Upper lobe of left lung (tissue), 6 donors: ENCODE results near the gene FNDC3B. TPM values are rescaled to one million over a fixed set of nuclear protein-coding genes. Genes with fewer than 3 reads are reported as not detected.

Experiments
- ATAC-seq, 2 donors: fragments of 200-7000 bp; cut with Tn5 transposase; one replicate each; pipeline ENCODE4 v1.9.1; 2022; ENCODE audit warnings: mild to moderate bottlenecking in 2 of 2, moderate library complexity in 2 of 2; ENCODE audit not compliant: low FRiP score in 2 of 2
- DNase-seq, 2 donors: peaks; one replicate each; pipeline ENCODE4 v3.0.0-alpha.2; 2019 to 2020
- H3K27ac ChIP-seq, 4 donors: fragments of 200-600 bp; sonication (generic); one replicate each; pipeline ENCODE4 v1.5.1; 2016 to 2019
- H3K27me3 ChIP-seq, 4 donors: fragments of 200-600 bp; sonication (generic); one replicate each; pipeline ENCODE4 v1.5.1; 2017 to 2019
- H3K36me3 ChIP-seq, 4 donors: fragments of 200-600 bp; sonication (generic); one replicate each; pipeline ENCODE4 v1.5.1; 2016 to 2019
- H3K4me1 ChIP-seq, 4 donors: fragments of 200-600 bp; sonication (generic); one replicate each; pipeline ENCODE4 v1.5.1; 2018 to 2019
- H3K4me3 ChIP-seq, 4 donors: fragments of 200-600 bp; sonication (generic); one replicate each; pipeline ENCODE4 v1.5.1; 2017 to 2019; ENCODE audit warnings: mild to moderate bottlenecking in 2 of 4, moderate library complexity in 1 of 4
- H3K9me3 ChIP-seq, 4 donors: fragments of 200-600 bp; sonication (generic); one replicate each; pipeline ENCODE4 v1.5.1; 2018 to 2019
- EP300 ChIP-seq, 4 donors: sonication (generic); formaldehyde crosslinking; IDR thresholded peaks; one replicate each; pipeline ENCODE4 v1.5.1; 2017; ENCODE audit warnings: antibody characterized with exemption in 4 of 4, control low read depth in 2 of 4
- POLR2A ChIP-seq, 4 donors: fragments of 450-650 bp; IDR thresholded peaks; one replicate each; pipeline ENCODE4 v1.5.1; 2016 to 2017; ENCODE audit warnings: antibody characterized with exemption in 4 of 4, mild to moderate bottlenecking in 2 of 4
- POLR2AphosphoS5 ChIP-seq, 2 donors: sonication (generic); formaldehyde crosslinking; IDR thresholded peaks; one replicate each; pipeline ENCODE4 v1.5.1; 2017; ENCODE audit warnings: antibody characterized with exemption in 2 of 2
- WGBS, 2 donors: methylation state at CpG; one replicate each; pipeline ENCODE4 v1.1.5; 2017 to 2018; 5-methylcytosine and 5-hydroxymethylcytosine counted together
- total RNA-seq, 6 donors: library from RNA; depleted of rRNA in 4 of 6; stranded (reverse); fragments of >200 nt in 4 of 6; gene quantifications; one replicate each; pipeline versions ENCODE4 v1.1.0 to v1.2.1, GENCODE V29; 2016 to 2021
- TF ChIP-seq, protein P1 (sequence below), 6 experiments: fragments of 450-650 bp in 4 of 6; fragments of 200-600 bp in 2 of 6; sonication (generic) in 2 of 6; IDR thresholded peaks; one replicate each; pipeline ENCODE4 v1.5.1; 2016 to 2019; ENCODE audit warnings: antibody characterized with exemption in 6 of 6
- donor health status: DM: no; HTN: no; CAD: no; lungs with moderate emphysema.
- donor health status: DM: no; HTN: yes; CAD: no; lungs with severe emphysema.

The FNDC3B gene
- total RNA-seq, 6 donors from 2014 or later = 73.3 to 167 (median 119) TPM

DNA sequence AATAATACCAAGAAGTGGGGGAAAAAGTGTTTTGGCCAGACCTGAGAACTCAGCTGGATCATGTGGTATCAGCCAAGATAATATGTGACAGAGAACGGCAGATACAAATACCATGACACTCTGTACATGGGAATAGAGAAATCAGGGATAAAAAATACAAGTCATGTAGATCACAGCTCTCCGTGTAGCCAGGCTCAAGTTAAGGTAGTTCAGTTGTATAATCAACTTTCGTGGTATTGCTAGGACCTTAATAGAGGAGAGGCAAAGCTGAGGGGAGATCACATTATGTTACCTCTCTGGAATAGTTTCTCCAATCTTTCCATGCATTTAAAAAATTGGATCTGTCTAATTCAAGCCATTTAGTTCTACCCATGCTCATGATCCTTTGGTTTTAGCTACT, 229.0 kb downstream of the FNDC3B start:
- H3K36me3 ChIP-seq = peaks cover 0 to 16% (median 3%) of the 10 kb centered on the region in 4 donors
- H3K4me3 ChIP-seq = no peak overlapping the region
- WGBS, 2 donors = 88 to 98% methylated on average over 3 of the region's 3 CpGs
- peaks cover 0 to 7% (median 0%) of the 10 kb centered on the region in 4 donors for H3K4me1 ChIP-seq
- no peaks in the 10 kb centered on the region for H3K9me3 ChIP-seq
- H3K27ac ChIP-seq = no peak overlapping the region
- DNase-seq (no peak), ATAC-seq (no peak)
- TF ChIP-seq, protein P1, sequence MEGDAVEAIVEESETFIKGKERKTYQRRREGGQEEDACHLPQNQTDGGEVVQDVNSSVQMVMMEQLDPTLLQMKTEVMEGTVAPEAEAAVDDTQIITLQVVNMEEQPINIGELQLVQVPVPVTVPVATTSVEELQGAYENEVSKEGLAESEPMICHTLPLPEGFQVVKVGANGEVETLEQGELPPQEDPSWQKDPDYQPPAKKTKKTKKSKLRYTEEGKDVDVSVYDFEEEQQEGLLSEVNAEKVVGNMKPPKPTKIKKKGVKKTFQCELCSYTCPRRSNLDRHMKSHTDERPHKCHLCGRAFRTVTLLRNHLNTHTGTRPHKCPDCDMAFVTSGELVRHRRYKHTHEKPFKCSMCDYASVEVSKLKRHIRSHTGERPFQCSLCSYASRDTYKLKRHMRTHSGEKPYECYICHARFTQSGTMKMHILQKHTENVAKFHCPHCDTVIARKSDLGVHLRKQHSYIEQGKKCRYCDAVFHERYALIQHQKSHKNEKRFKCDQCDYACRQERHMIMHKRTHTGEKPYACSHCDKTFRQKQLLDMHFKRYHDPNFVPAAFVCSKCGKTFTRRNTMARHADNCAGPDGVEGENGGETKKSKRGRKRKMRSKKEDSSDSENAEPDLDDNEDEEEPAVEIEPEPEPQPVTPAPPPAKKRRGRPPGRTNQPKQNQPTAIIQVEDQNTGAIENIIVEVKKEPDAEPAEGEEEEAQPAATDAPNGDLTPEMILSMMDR (IDR thresholded peaks at IDR 0.05) = no peak
- no peaks in the 10 kb centered on the region for H3K27me3 ChIP-seq

DNA sequence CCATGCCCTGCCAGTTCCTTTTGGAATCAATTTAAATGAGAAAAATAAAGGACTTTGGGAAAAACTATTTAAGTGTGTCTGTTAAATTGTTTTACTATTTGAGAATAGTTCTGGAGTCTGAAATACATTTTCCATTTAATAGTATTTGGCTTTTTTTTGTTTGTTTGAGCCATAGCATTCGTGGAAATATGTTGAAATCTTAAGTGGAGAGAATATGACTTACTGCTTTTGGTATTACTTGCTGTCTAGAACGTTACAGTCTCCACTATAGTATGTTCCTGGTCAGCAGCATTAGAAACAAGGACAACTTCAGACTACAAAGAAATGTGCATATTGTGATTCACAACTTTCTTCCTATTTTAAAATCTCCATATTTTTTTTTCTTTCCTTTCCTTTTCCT, 229.5 kb downstream of the FNDC3B start:
- TF ChIP-seq POLR2AphosphoS5 (IDR thresholded peaks at IDR 0.05) (no peak), EP300 (IDR thresholded peaks at IDR 0.05) (no peak), POLR2A (IDR thresholded peaks at IDR 0.05) (no peak)
- TF ChIP-seq, protein P1 (IDR thresholded peaks at IDR 0.05) = no peak
- ATAC-seq = no peak
- Histone ChIP-seq H3K27ac (no peak overlapping the region), H3K36me3 (peaks cover 0 to 14% (median 3%) of the 10 kb centered on the region in 4 donors), H3K9me3 (no peaks in the 10 kb centered on the region), H3K4me1 (peaks cover 0 to 5% (median 0%) of the 10 kb centered on the region in 4 donors), H3K4me3 (no peak overlapping the region), H3K27me3 (no peaks in the 10 kb centered on the region)
- 57 to 67% methylated on average over 2 of the region's 2 CpGs for WGBS, 2 donors
- no peak for DNase-seq

DNA sequence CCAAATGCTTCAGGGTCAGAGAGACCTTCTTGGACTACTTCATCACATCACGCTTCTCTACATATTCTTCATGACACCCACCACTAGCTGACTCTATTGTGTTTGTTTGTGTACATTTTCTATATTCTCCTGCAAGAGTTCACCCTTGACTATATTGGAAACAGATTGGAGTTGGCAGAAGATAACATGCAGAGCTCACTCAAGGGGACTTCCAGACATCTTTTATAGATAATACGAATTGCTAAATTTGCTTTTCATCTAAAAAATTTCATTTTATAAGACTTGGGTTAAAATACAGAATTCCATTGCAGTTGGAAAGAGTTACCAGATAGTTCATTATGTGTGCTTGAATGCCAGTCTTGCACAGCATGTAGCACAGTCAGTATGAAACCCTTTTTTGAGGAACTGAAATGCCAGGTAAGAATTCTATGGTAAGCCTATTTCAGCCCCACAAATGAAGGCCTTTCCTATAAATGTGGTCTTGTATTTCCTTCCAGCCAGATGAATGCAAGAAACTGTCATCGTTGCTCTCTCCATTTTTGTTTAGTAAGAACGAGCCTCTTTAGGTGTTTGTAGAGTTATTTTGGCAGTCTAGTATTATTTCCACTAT, 231.3 kb downstream of the FNDC3B start:
- no peaks in the 10 kb centered on the region for H3K9me3 ChIP-seq
- no peak for TF ChIP-seq POLR2A (IDR thresholded peaks at IDR 0.05)
- TF ChIP-seq, protein P1 (IDR thresholded peaks at IDR 0.05) = no peak
- TF ChIP-seq EP300 (IDR thresholded peaks at IDR 0.05) = no peak
- no peak for TF ChIP-seq POLR2AphosphoS5 (IDR thresholded peaks at IDR 0.05)
- H3K36me3 ChIP-seq = peaks cover 0 to 19% (median 3%) of the 10 kb centered on the region in 4 donors
- no peaks in the 10 kb centered on the region for H3K27me3 ChIP-seq
- 84 to 91% methylated on average over 4 of the region's 4 CpGs for WGBS, 2 donors
- H3K27ac ChIP-seq = no peak overlapping the region
- ATAC-seq (no peak), DNase-seq (no peak)
- H3K4me3 ChIP-seq = no peak overlapping the region
- no peaks in the 10 kb centered on the region for H3K4me1 ChIP-seq

DNA sequence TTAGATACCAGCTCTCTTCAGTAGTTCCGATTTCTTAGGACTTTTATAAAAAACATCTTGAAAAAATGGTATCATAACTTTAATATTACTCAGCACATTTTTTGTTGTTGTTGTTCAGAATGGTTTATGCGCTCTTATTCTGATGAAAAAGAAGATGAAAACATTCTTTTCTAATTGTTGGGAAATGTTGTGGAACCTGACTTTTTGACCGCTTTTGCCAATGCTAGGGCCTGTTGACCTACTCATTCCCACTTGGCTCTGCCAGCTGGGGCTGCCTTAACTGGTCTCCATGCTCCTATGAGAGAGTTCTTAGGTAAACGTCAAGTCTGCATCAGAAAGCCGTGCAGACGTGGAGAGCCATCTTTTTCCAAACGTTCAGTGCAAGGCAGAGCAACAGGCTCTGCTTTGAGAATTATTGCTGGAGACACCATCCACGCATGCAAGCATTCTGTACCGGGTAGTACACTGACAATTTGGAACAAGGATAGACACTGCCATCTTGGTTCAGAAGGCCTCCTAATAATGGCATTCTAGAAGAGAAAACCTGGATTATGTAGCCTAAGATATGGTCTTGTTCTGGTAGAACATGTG, 232.1 kb downstream of the FNDC3B start:
- H3K4me1 ChIP-seq = peaks cover 0 to 5% (median 2%) of the 10 kb centered on the region in 4 donors
- WGBS, 2 donors = 93 to 96% methylated on average over 9 of the region's 9 CpGs
- no peaks in the 10 kb centered on the region for H3K9me3 ChIP-seq
- H3K36me3 ChIP-seq = peaks cover 0 to 18% (median 3%) of the 10 kb centered on the region in 4 donors
- no peaks in the 10 kb centered on the region for H3K27me3 ChIP-seq
- H3K4me3 ChIP-seq = no peak overlapping the region
- DNase-seq = no peak
- ATAC-seq = no peak
- H3K27ac ChIP-seq = no peak overlapping the region
- TF ChIP-seq POLR2AphosphoS5 (IDR thresholded peaks at IDR 0.05) (no peak), EP300 (IDR thresholded peaks at IDR 0.05) (no peak), POLR2A (IDR thresholded peaks at IDR 0.05) (no peak)
- TF ChIP-seq, protein P1 (IDR thresholded peaks at IDR 0.05) = no peak

DNA sequence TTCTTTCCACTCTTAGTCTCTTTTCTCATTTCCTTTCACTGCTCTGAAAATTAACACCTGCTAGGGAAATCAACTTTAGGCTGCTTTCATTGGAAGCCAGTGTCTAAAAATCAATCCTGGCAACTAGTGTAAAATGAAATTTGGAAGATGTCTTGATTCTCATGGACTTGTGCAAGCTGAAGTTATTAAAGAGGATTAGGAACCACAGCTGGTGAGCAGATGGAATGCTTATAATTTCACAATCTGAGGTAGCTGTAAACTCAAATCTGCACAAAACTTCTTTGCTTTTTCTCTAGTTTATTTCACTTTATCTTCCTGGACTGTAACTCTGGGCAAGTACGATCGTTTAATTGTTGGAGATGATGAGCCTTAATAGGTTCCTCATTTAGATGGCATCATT, 233.3 kb downstream of the FNDC3B start:
- no peaks in the 10 kb centered on the region for H3K9me3 ChIP-seq
- no peak for TF ChIP-seq POLR2AphosphoS5 (IDR thresholded peaks at IDR 0.05)
- TF ChIP-seq EP300 (IDR thresholded peaks at IDR 0.05) = no peak
- TF ChIP-seq, protein P1 (IDR thresholded peaks at IDR 0.05) = no peak
- no peak for TF ChIP-seq POLR2A (IDR thresholded peaks at IDR 0.05)
- WGBS, 2 donors = 84 to 86% methylated on average over 2 of the region's 2 CpGs
- no peak overlapping the region for H3K4me3 ChIP-seq
- no peaks in the 10 kb centered on the region for H3K27me3 ChIP-seq
- peaks cover 0 to 7% (median 0%) of the 10 kb centered on the region in 4 donors for H3K36me3 ChIP-seq
- H3K27ac ChIP-seq = peak overlapping the region in 1 of 4 donors; percentile 1
- peak in 1 of 2 donors; percentile 42 for ATAC-seq
- DNase-seq = no peak
- peaks cover 0 to 6% (median 2%) of the 10 kb centered on the region in 4 donors for H3K4me1 ChIP-seq
